Adipocyte (in vitro differentiated cells): ENCODE results near the gene ZBTB38.

Experiments
- DNase-seq: peaks from one replicate; pipeline ENCODE4 v3.0.0-alpha.2; 2015; ENCODE audit warnings: low read depth
- H3K27me3 ChIP-seq: replicated peaks from 2 replicates; pipeline ENCODE4 v1.7.0; 2013; ENCODE audit warnings: mild to moderate bottlenecking, low read length, moderate library complexity; ENCODE audit not compliant: control insufficient read depth, insufficient read depth
- H3K36me3 ChIP-seq: 2 replicates; pipeline ENCODE4 v1.7.0; 2013; ENCODE audit warnings: low read length, mild to moderate bottlenecking, moderate library complexity; ENCODE audit not compliant: control insufficient read depth, insufficient read depth, severe bottlenecking
- H3K4me1 ChIP-seq: 2 replicates; pipeline ENCODE4 v1.7.0; 2013; ENCODE audit warnings: mild to moderate bottlenecking, low read length, moderate library complexity; ENCODE audit not compliant: control insufficient read depth, insufficient read depth
- H3K4me3 ChIP-seq: 2 replicates; pipeline ENCODE4 v1.7.0; 2013; ENCODE audit warnings: mild to moderate bottlenecking, low read length, moderate library complexity
- H3K9ac ChIP-seq: 2 replicates; pipeline ENCODE4 v1.7.0; 2013; ENCODE audit warnings: mild to moderate bottlenecking, low read length, moderate library complexity
- H3K9me3 ChIP-seq: 2 replicates; pipeline ENCODE4 v1.7.0; 2013; ENCODE audit warnings: mild to moderate bottlenecking, low read length, moderate library complexity; ENCODE audit not compliant: control insufficient read depth

ZBTB38 gene, protein sequence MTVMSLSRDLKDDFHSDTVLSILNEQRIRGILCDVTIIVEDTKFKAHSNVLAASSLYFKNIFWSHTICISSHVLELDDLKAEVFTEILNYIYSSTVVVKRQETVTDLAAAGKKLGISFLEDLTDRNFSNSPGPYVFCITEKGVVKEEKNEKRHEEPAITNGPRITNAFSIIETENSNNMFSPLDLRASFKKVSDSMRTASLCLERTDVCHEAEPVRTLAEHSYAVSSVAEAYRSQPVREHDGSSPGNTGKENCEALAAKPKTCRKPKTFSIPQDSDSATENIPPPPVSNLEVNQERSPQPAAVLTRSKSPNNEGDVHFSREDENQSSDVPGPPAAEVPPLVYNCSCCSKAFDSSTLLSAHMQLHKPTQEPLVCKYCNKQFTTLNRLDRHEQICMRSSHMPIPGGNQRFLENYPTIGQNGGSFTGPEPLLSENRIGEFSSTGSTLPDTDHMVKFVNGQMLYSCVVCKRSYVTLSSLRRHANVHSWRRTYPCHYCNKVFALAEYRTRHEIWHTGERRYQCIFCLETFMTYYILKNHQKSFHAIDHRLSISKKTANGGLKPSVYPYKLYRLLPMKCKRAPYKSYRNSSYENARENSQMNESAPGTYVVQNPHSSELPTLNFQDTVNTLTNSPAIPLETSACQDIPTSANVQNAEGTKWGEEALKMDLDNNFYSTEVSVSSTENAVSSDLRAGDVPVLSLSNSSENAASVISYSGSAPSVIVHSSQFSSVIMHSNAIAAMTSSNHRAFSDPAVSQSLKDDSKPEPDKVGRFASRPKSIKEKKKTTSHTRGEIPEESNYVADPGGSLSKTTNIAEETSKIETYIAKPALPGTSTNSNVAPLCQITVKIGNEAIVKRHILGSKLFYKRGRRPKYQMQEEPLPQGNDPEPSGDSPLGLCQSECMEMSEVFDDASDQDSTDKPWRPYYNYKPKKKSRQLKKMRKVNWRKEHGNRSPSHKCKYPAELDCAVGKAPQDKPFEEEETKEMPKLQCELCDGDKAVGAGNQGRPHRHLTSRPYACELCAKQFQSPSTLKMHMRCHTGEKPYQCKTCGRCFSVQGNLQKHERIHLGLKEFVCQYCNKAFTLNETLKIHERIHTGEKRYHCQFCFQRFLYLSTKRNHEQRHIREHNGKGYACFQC (N-terminal part only)

GRCh38 chr3:141368062-141368924, at the start of gene ZBTB38:
Gene ZBTB38 (plus strand): TSS chr3:141368504. CDS start chr3:141442389, 73,885 bp downstream.
- Histone ChIP-seq H3K9ac (peak within 1 kb of the TSS; percentile 77), H3K27me3 (no peaks in the 10 kb centered on the region), H3K4me1 (peaks cover 45% of the 10 kb centered on the region), H3K4me3 (peak within 1 kb of the TSS; percentile 69), H3K9me3 (no peaks in the 10 kb centered on the region), H3K36me3 (no peaks in the 10 kb centered on the region)
- DNase-seq, result peak; percentile 94

DNA sequence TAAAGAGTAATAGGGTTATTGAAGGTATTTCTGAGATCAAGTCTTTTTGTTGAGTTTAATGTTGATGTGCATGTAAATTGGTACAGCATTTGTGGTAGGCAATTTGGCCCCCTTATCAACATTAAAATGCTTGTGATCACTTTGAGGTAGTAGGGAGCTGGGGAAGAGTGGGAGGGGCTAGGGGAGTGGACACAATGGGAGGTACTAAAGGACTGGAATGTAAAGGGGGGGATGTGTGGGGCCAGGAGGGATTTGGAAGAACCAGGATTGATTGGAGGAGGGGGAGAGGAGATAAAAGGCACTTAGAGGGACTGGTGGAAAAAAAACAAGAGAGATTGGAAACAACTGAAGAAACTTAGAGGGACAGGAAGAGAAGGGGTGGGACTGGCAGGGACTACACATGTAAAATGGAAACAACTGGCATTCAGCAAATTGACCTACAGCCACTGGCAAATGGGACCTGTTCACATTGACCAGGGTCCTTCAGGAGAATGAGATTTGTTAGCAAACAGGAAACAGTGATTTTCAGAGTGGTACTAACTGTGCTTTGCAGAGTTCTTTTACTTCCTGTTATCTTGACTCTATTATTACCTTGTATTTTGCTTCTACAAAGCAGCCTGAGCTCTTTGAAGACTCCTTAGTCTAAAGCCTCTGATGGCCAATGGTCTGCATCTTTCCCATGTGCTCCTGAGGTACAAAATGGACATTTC, 47.8 kb upstream of the ZBTB38 start:
- DNase-seq, result no peak
- H3K4me3 ChIP-seq, result no peak overlapping the region
- H3K27me3 ChIP-seq, result no peaks in the 10 kb centered on the region
- H3K36me3 ChIP-seq, result no peaks in the 10 kb centered on the region
- no peaks in the 10 kb centered on the region for H3K4me1 ChIP-seq
- no peak overlapping the region for H3K9ac ChIP-seq
- no peaks in the 10 kb centered on the region for H3K9me3 ChIP-seq

GRCh38 chr3:141321109-141321497, 47.2 kb upstream of the ZBTB38 start:
- Histone ChIP-seq H3K36me3 (no peaks in the 10 kb centered on the region), H3K4me1 (no peaks in the 10 kb centered on the region), H3K9me3 (no peaks in the 10 kb centered on the region), H3K9ac (no peak overlapping the region), H3K27me3 (no peaks in the 10 kb centered on the region), H3K4me3 (no peak overlapping the region)
- no peak for DNase-seq

GRCh38 chr3:141323936-141324704, 44.2 kb upstream of the ZBTB38 start:
- no peak overlapping the region for H3K4me3 ChIP-seq
- no peak for DNase-seq
- H3K4me1 ChIP-seq, result no peaks in the 10 kb centered on the region

GRCh38 chr3:141326123-141326522, 42.2 kb upstream of the ZBTB38 start:
- peaks cover 2% of the 10 kb centered on the region for H3K4me1 ChIP-seq
- DNase-seq, result no peak
- no peaks in the 10 kb centered on the region for H3K9me3 ChIP-seq
- no peak overlapping the region for H3K4me3 ChIP-seq
- no peak overlapping the region for H3K9ac ChIP-seq
- no peaks in the 10 kb centered on the region for H3K27me3 ChIP-seq
- H3K36me3 ChIP-seq, result no peaks in the 10 kb centered on the region

More at GRCh38 chr3:141323936-141324704, 44.2 kb upstream of the ZBTB38 start:
- Histone ChIP-seq H3K9ac (no peak overlapping the region), H3K36me3 (no peaks in the 10 kb centered on the region), H3K9me3 (no peaks in the 10 kb centered on the region), H3K27me3 (no peaks in the 10 kb centered on the region)

DNA sequence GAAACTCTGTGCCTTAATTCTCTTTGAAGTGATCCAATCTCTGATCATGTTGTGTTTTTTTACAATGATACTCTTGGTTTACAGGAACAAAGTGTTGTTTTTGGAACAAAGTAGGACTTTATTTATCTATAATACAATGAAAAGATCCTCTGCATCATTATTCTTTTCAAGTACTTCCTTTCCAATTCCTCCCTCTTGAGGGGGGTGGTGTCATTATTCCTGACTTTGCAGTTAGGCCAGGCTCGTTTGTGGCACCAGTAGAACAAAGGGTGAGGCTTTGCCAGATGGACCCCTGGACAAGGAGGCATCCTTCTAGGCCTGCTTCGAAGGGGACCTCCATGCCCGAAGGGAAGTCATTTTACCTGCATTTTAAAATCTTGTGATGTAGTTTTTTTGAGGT, 41.7 kb upstream of the ZBTB38 start:
- Histone ChIP-seq H3K9ac (no peak overlapping the region), H3K4me3 (no peak overlapping the region)

DNA sequence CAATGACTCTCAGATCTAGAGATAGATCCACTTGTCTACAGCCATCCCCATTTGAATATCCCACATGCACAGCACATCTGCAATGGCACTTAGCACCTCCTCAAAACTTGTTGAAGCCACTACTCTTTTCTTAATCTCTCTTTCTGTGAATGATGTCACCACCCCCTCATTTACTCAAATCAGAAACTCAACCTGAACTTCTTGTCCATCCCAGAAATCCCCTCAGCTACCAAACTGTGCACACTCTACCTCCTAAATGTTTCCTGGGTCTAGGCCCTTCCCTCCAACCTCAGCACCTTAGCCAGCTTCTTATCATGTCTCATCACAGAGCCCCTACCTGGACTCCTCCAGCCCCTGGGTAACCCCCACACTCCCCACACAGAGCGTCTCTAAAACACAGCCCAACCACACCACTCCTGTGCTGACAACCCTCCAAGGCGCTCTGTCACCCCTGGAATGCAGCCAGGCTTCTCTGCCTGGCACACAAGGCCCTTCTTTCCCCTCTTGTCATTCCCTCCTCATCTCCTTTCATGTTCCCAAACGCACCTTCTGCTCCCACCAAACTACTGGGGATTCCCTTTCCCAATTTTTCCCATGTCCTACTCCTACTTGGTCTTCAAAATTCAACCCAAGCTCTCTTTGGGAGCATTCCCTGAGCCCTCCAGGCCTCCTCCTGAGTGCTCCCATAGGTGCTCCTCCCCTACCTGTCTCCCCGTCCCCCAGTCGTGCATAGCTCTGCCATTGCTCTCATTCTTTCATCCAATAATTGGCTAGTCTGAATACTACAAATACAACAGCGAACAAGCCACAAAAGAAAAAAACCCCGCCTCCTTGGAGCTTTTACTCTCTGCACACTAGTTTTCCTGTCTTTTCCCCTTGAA, 39.8 kb upstream of the ZBTB38 start:
- Histone ChIP-seq H3K4me1 (peaks cover 26% of the 10 kb centered on the region), H3K36me3 (no peaks in the 10 kb centered on the region), H3K4me3 (no peak overlapping the region), H3K9me3 (no peaks in the 10 kb centered on the region), H3K9ac (no peak overlapping the region), H3K27me3 (no peaks in the 10 kb centered on the region)
- DNase-seq, result no peak

More for the DNA sequence above, 41.7 kb upstream of the ZBTB38 start:
- H3K27me3 ChIP-seq, result no peaks in the 10 kb centered on the region
- no peaks in the 10 kb centered on the region for H3K9me3 ChIP-seq
- DNase-seq, result no peak
- H3K36me3 ChIP-seq, result no peaks in the 10 kb centered on the region
- peaks cover 7% of the 10 kb centered on the region for H3K4me1 ChIP-seq

DNA sequence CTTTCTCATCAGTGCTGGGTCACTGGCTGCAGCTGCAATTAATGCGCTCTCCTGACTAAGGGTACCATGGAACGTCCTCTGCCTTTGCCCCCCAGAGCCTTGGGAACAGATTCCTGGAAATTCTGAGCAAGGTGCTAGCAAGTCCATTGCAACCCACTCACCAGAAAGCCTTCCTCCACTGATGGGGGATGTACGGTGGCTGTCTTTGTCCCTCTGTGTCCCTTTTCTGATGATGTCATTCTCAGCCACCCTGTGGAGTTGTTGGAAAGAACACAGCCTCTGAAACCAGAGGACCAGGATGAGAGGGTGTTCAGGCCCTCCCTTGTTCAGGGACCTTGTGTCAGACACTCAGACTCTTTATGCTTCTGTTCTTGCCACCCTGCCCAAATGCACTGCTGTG, 38.1 kb upstream of the ZBTB38 start:
- DNase-seq, result no peak
- no peak overlapping the region for H3K4me3 ChIP-seq
- H3K4me1 ChIP-seq, result peaks cover 30% of the 10 kb centered on the region
- H3K36me3 ChIP-seq, result no peaks in the 10 kb centered on the region
- H3K9ac ChIP-seq, result no peak overlapping the region
- H3K9me3 ChIP-seq, result no peaks in the 10 kb centered on the region
- H3K27me3 ChIP-seq, result no peaks in the 10 kb centered on the region

- no peaks in the 10 kb centered on the region for H3K9me3 ChIP-seq
These were observed 37.5 kb upstream of the ZBTB38 start for GRCh38 chr3:141330718-141331376.

More at GRCh38 chr3:141330718-141331376, 37.5 kb upstream of the ZBTB38 start:
- H3K9ac ChIP-seq, result no peak overlapping the region
- H3K4me3 ChIP-seq, result no peak overlapping the region
- no peaks in the 10 kb centered on the region for H3K36me3 ChIP-seq
- no peaks in the 10 kb centered on the region for H3K27me3 ChIP-seq
- peaks cover 36% of the 10 kb centered on the region for H3K4me1 ChIP-seq
- DNase-seq, result no peak
